ENCODE measurements around the gene ADCY2.

GRCh38 chr5:7628820-7629219 is 232.9 kb downstream of the ADCY2 start:
- no peak for TF ChIP-seq YY1 (IDR thresholded peaks at IDR 0.05; ENCODE audit: insufficient read depth, insufficient read length)
- TF ChIP-seq ZNF274 (IDR thresholded peaks at IDR 0.05; ENCODE audit: low read depth, low read length), result no peak
- TF ChIP-seq SUZ12 (IDR thresholded peaks at IDR 0.05; ENCODE audit: extremely low read depth, insufficient read depth, insufficient read length), result no peak
